HEK293T (cell line): ENCODE data around the gene FHOD1.

Source experiments
- NFRKB ChIP-seq: fragments of 450-650 bp; IDR thresholded peaks from 2 replicates; pipeline ENCODE4 v1.6.1; 2016; ENCODE audit warnings: mild to moderate bottlenecking, moderate library complexity
- SUZ12 ChIP-seq: fragments of 450-650 bp; IDR thresholded peaks from 2 replicates; pipeline ENCODE4 v1.6.1; 2016; ENCODE audit warnings: mild to moderate bottlenecking

DNA sequence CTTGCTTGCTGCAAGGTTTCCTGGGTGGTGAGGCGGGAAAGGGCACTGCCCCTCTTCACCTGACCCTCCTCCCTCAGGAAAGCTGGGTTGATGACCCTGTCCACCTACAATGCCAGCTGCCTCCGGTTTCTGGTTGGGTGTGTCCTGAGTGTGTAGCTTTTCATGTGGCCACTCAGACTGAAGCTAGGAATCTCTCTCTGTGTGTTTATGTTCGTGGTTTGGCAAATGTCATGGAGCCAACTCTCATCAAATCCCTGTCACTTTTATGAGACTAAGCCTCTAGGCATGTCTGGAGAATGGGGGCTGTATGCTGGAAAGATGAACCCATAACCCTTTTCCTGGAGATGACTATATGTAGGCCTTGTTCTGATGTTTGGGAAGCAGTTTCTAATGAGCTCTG, 49.1 kb upstream of the FHOD1 start:
- TF ChIP-seq SUZ12 = no peak
- TF ChIP-seq NFRKB = no peak
